A549 (cell line): ENCODE measurements around the gene HSD17B2.

ENCODE experiments used
- BHLHE40 ChIP-seq: IDR thresholded peaks from 2 replicates; pipeline ENCODE4 v1.6.1; 2012; ENCODE audit warnings: low read depth, low read length, inconsistent platforms
- CTCF ChIP-seq: fragments of >200 bp; sonication (Bioruptor Twin); formaldehyde crosslinking; IDR thresholded peaks from 3 replicates; pipeline ENCODE4 v1.5.1; 2016
- RFX5 ChIP-seq: fragments of 450-650 bp; IDR thresholded peaks from 2 replicates; pipeline ENCODE4 v1.7.1; 2014; ENCODE audit warnings: antibody characterized with exemption, mild to moderate bottlenecking, moderate library complexity

GRCh38 chr16:82017911-82018568, 17.0 kb upstream of the HSD17B2 start:
- TF ChIP-seq CTCF: no peak
- TF ChIP-seq BHLHE40: no peak
- no peak for TF ChIP-seq RFX5
